OCI-LY7 (cell line): ENCODE results near the gene MSANTD1. TPM values are rescaled to one million over a fixed set of nuclear protein-coding genes. Genes with fewer than 3 reads are reported as not detected.

Experiments used
- BruUV-seq: library from RNA; stranded (reverse); fragments of 400-500 nt; replicated peaks from 2 replicates; lab custom pipeline; 2021; lab: Mats Ljungman, UMichigan
- CTCF ChIA-PET: fragments of 300-600 bp; sonication (Branson Sonifier 250); formaldehyde crosslinking; loops from one replicate; lab custom pipeline; 2022; ENCODE audit warnings: antibody characterized with exemption; ENCODE audit not compliant: unreplicated experiment; lab: Charles Lee
- POLR2A ChIA-PET: fragments of 300-600 bp; sonication (Branson Sonifier 250); formaldehyde crosslinking; loops from one replicate; lab custom pipeline; 2022; ENCODE audit warnings: antibody characterized with exemption; lab: Charles Lee
- DNase-seq: peaks from one replicate; pipeline ENCODE4 v3.0.0-alpha.2; 2015; ENCODE audit warnings: low spot score
- H2AFZ ChIP-seq: fragments of 200-600 bp; sonication (generic), shearing (Covaris generic); 2 replicates; pipeline ENCODE4 v1.6.1; 2014; ENCODE audit warnings: mild to moderate bottlenecking, antibody characterized with exemption, low read length, moderate library complexity
- H3K27ac ChIP-seq: fragments of 200-600 bp; sonication (generic); 2 replicates; pipeline ENCODE4 v1.5.1; 2014; ENCODE audit warnings: mixed run types, low read depth, mild to moderate bottlenecking, moderate library complexity, low read length, inconsistent platforms; ENCODE audit not compliant: poor library complexity, severe bottlenecking
- H3K36me3 ChIP-seq: fragments of 200-600 bp; sonication (generic); 2 replicates; pipeline ENCODE4 v1.6.1; 2014; ENCODE audit warnings: mild to moderate bottlenecking, antibody characterized with exemption, low read length, moderate library complexity, mixed read lengths; ENCODE audit not compliant: insufficient read depth
- H3K4me1 ChIP-seq: fragments of 200-600 bp; sonication (generic); 2 replicates; pipeline ENCODE4 v1.5.1; 2014; ENCODE audit warnings: mild to moderate bottlenecking, low read length; ENCODE audit not compliant: insufficient read depth, poor library complexity, severe bottlenecking
- H3K4me2 ChIP-seq: fragments of 200-600 bp; sonication (generic); 2 replicates; pipeline ENCODE4 v1.6.1; 2014; ENCODE audit warnings: mild to moderate bottlenecking, low read length
- H3K4me3 ChIP-seq: fragments of 200-600 bp; sonication (generic); 2 replicates; pipeline ENCODE4 v1.5.1; 2014; ENCODE audit warnings: mild to moderate bottlenecking, low read depth, low read length; ENCODE audit not compliant: poor library complexity, severe bottlenecking
- H3K79me2 ChIP-seq: fragments of 200-600 bp; sonication (generic); 2 replicates; pipeline ENCODE4 v1.6.1; 2016; ENCODE audit warnings: low read depth, mild to moderate bottlenecking, low read length, moderate library complexity, mixed read lengths; ENCODE audit not compliant: insufficient read depth
- H3K9me2 ChIP-seq: fragments of 200-600 bp; sonication (generic); 2 replicates; pipeline ENCODE4 v1.6.1; 2016; ENCODE audit warnings: mild to moderate bottlenecking, low read length, mixed read lengths; ENCODE audit not compliant: insufficient read depth
- H3K9me3 ChIP-seq: fragments of 200-600 bp; sonication (generic); 2 replicates; pipeline ENCODE4 v1.6.1; 2014; ENCODE audit warnings: mild to moderate bottlenecking, mixed run types, low read length, mixed read lengths
- H4K20me1 ChIP-seq: fragments of 200-600 bp; sonication (generic); 2 replicates; pipeline ENCODE4 v1.6.1; 2014; ENCODE audit warnings: mild to moderate bottlenecking, antibody characterized with exemption, low read length, moderate library complexity, mixed read lengths; ENCODE audit not compliant: insufficient read depth
- EZH2phosphoT487 ChIP-seq: fragments of 200-600 bp; sonication (generic); IDR thresholded peaks from 2 replicates; pipeline ENCODE4 v1.6.1; 2018; ENCODE audit warnings: low read depth, borderline replicate concordance, mild to moderate bottlenecking, mixed run types, antibody characterized with exemption, low read length, moderate library complexity, mixed read lengths
- intact Hi-C: fragments of 100-400 bp; cut with micrococcal nuclease; formaldehyde crosslinking; loops from one replicate; pipeline ENCODE4 v1.10.0; 2022; ENCODE audit not compliant: unreplicated experiment
- total RNA-seq, 2 experiments: library from RNA; depleted of rRNA in 1 of 2; stranded (reverse); fragments of >200 nt in 1 of 2; shearing (Covaris generic) in 1 of 2; gene quantifications; 2 replicates each; pipeline ENCODE4 v1.2.3, GENCODE V29; 2014 to 2022
- TF ChIP-seq, protein P1 (sequence below): fragments of 200-600 bp; sonication (generic); conservative IDR thresholded peaks from 2 replicates; pipeline ENCODE4 v1.5.1; 2014; ENCODE audit warnings: mild to moderate bottlenecking, antibody characterized with exemption, low read length, moderate library complexity, mixed read lengths

The MSANTD1 gene
- total RNA-seq, 2 experiments from 2014 or later: 0.13 to 1.0 TPM

DNA sequence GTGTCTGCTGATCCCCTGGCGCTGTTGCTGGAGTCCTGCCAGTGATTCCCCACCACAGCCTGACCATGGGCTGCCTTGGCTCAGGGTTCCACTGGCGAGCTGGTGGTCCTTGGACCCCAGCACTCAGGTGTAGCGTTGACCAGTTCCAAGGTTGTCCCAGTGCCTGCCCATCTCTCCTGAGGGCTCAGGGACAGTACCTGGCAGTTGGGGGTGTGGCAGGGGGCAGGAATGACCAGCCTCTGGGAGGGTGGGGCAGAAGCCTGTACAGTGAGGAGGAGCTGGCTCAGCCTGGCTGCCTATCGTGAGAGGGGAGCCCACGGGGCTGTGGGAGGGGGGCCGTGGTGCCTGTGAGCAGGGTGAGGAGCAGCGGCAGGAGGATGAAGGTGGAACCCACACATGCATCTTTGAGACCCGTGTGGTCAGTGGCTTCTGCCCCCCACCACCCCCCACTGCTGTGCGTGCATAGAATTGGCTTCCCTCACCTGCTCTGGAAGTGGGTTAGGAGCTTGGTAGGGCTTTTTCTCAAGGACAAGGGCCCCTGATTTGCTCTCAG is 12.6 kb upstream of the MSANTD1 start:
- no peaks in the 10 kb centered on the region for H3K4me1 ChIP-seq
- no peaks in the 10 kb centered on the region for H4K20me1 ChIP-seq
- POLR2A ChIA-PET: no interaction called here
- CTCF ChIA-PET: no interaction called here
- no peaks in the 10 kb centered on the region for H3K9me2 ChIP-seq
- H3K27ac ChIP-seq: no peak overlapping the region
- no peak overlapping the region for H3K4me3 ChIP-seq
- H3K36me3 ChIP-seq: peaks cover 61% of the 10 kb centered on the region; the same call in 1 of the 2 replicates
- H3K4me2 ChIP-seq: no peak overlapping the region
- DNase-seq: no peak
- no peaks in the 10 kb centered on the region for H3K79me2 ChIP-seq
- no peak overlapping the region for H2AFZ ChIP-seq
- H3K9me3 ChIP-seq: no peaks in the 10 kb centered on the region
- TF ChIP-seq EZH2phosphoT487: no peak
- TF ChIP-seq, protein P1, sequence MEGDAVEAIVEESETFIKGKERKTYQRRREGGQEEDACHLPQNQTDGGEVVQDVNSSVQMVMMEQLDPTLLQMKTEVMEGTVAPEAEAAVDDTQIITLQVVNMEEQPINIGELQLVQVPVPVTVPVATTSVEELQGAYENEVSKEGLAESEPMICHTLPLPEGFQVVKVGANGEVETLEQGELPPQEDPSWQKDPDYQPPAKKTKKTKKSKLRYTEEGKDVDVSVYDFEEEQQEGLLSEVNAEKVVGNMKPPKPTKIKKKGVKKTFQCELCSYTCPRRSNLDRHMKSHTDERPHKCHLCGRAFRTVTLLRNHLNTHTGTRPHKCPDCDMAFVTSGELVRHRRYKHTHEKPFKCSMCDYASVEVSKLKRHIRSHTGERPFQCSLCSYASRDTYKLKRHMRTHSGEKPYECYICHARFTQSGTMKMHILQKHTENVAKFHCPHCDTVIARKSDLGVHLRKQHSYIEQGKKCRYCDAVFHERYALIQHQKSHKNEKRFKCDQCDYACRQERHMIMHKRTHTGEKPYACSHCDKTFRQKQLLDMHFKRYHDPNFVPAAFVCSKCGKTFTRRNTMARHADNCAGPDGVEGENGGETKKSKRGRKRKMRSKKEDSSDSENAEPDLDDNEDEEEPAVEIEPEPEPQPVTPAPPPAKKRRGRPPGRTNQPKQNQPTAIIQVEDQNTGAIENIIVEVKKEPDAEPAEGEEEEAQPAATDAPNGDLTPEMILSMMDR: no peak
- intact Hi-C loops: no loop called here
- BruUV-seq: no TSS peak

DNA sequence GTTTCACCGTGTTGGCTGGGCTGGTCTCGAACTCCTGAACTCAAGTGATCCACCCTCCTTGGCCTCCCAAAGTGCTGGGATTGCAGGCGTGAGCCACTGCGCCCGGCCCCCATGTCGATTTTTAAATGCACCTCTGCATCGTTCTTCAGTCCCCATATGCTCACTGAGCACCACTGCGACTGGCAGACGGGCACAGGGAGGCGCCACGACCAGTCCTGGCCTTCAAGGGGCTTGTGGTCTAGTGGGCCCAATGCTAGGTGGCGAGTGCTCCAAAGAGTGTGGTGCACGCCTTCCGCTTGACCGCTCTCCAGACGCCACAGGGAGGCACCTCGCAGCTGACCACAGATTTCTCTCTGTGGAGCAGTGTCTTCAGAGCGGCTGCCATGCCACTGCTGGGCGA is 11.7 kb upstream of the MSANTD1 start:
- Histone ChIP-seq H3K4me1 (no peaks in the 10 kb centered on the region), H4K20me1 (no peaks in the 10 kb centered on the region), H2AFZ (no peak overlapping the region), H3K27ac (no peak overlapping the region), H3K4me2 (no peak overlapping the region), H3K9me2 (no peaks in the 10 kb centered on the region), H3K4me3 (no peak overlapping the region), H3K36me3 (peaks cover 52% of the 10 kb centered on the region; the same call in 1 of the 2 replicates), H3K9me3 (no peaks in the 10 kb centered on the region), H3K79me2 (no peaks in the 10 kb centered on the region)
- ChIA-PET CTCF (interaction anchor here (0.6 kb wide), 1 partner anchor 274 kb away, joined by 4 read pairs; the partner anchor contains the start of genes GRK4 and NOP14), POLR2A (no interaction called here)
- intact Hi-C loops: no loop called here
- TF ChIP-seq, protein P1: no peak
- TF ChIP-seq EZH2phosphoT487: no peak
- DNase-seq: no peak
- no TSS peak for BruUV-seq
